Measurements from ENCODE around the gene SCN3B.

DNA sequence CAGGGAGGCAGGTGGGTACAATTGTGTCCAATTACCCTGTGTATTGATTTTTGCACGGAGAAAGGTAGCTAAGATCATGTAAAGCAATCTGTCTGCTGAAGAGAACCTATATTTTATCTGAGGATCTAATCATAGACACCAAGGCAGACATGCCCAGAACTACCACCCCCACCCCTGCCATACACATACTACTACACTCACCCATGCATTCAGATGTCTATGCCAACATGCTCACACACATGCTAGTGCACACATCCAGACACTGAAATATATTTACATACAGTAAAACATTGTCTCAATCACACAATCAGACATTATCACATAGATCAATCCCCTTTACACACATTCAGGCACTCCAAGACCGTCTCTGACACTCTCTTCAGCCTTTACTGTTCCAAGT is 1.8 kb downstream of the SCN3B start:
- TF ChIP-seq POLR2A (IDR thresholded peaks at IDR 0.05): no peak
- no peak for TF ChIP-seq EP300 (IDR thresholded peaks at IDR 0.05)

Data from upper lobe of left lung (tissue), 4 donors.